Activated T-cell treated with anti-CD3 and anti-CD28 coated beads for 24 hours (primary cell): ENCODE data around the gene GLG1.
"Not testable (repeated sequence)": the region's sequence is repeated elsewhere in the genome, so short reads cannot be mapped to it uniquely, and the experiment has no call there.

ENCODE experiments used
- DNase-seq: peaks from one replicate; pipeline ENCODE4 v3.0.0-alpha.2; 2020; ENCODE audit warnings: low read depth

The GLG1 gene

GRCh38 chr16:74524926-74525325 lies 82.0 kb downstream of the GLG1 start:
- no peak for DNase-seq

GRCh38 chr16:74524117-74524516 lies 82.8 kb downstream of the GLG1 start:
- no peak for DNase-seq

GRCh38 chr16:74523706-74524105 lies 83.2 kb downstream of the GLG1 start:
- not testable (repeated sequence) for DNase-seq

- DNase-seq = no peak
Observed at GRCh38 chr16:74522160-74522559, 84.8 kb downstream of the GLG1 start.

- no peak for DNase-seq
Observed at GRCh38 chr16:74521691-74522090, 85.2 kb downstream of the GLG1 start.

GRCh38 chr16:74518934-74519333 lies 88.0 kb downstream of the GLG1 start:
- not testable (repeated sequence) for DNase-seq

GRCh38 chr16:74511961-74512360 lies 95.0 kb downstream of the GLG1 start:
- DNase-seq = no peak

- DNase-seq = no peak
Observed at GRCh38 chr16:74505011-74505410, 101.9 kb downstream of the GLG1 start.

- no peak for DNase-seq
Observed at GRCh38 chr16:74503412-74503811, 103.5 kb downstream of the GLG1 start.

- DNase-seq = no peak
Observed at GRCh38 chr16:74501484-74502478, 105.1 kb downstream of the GLG1 start.

GRCh38 chr16:74500907-74501306 lies 106.0 kb downstream of the GLG1 start:
- DNase-seq = no peak

- no peak for DNase-seq
Observed at GRCh38 chr16:74499114-74499513, 107.8 kb downstream of the GLG1 start.

GRCh38 chr16:74497761-74498160 lies 109.2 kb downstream of the GLG1 start:
- no peak for DNase-seq

GRCh38 chr16:74496054-74496453 lies 110.9 kb downstream of the GLG1 start:
- no peak for DNase-seq

GRCh38 chr16:74492976-74493375 lies 113.9 kb downstream of the GLG1 start:
- DNase-seq = no peak

GRCh38 chr16:74487634-74488495 lies 119.0 kb downstream of the GLG1 start:
- DNase-seq = no peak

- no peak for DNase-seq
Observed at GRCh38 chr16:74485916-74486315, 121.0 kb downstream of the GLG1 start.

GRCh38 chr16:74480150-74481029 lies 126.5 kb downstream of the GLG1 start:
- DNase-seq = no peak

- no peak for DNase-seq
Observed at GRCh38 chr16:74477226-74477625, 129.7 kb downstream of the GLG1 start.

- no peak for DNase-seq
Observed at GRCh38 chr16:74474416-74474815, 132.5 kb downstream of the GLG1 start.

- DNase-seq = no peak
Observed at GRCh38 chr16:74472540-74472939, 134.4 kb downstream of the GLG1 start.

GRCh38 chr16:74472010-74472409 lies 134.9 kb downstream of the GLG1 start:
- no peak for DNase-seq
